ENCODE data around the gene CHRM4. TPM values are rescaled to one million over a fixed set of nuclear protein-coding genes. Genes with fewer than 3 reads are reported as not detected.
A peak's percentile ranks its signal among the peaks of the same experiment; 100 is the strongest.

CHRM4 gene
- total and polyA plus RNA-seq, 2 of the 13 experiments (the other 11 are each of a cell fraction or from before 2014, with no cell fraction given) = 0.13 to 0.21 TPM

- TF ChIP-seq AHR (CRISPR knock-in tag; IDR thresholded peaks at IDR 0.05) (no peak), ZBTB46 (CRISPR knock-in tag; IDR thresholded peaks at IDR 0.05; ENCODE audit: borderline replicate concordance) (no peak), CBX1 (IDR thresholded peaks at IDR 0.05; ENCODE audit: low read depth) (no peak), ZSCAN20 (CRISPR knock-in tag; IDR thresholded peaks at IDR 0.05; ENCODE audit: borderline replicate concordance) (no peak), SKI (IDR thresholded peaks at IDR 0.05; ENCODE audit: partially characterized antibody) (peak; percentile 68), MAFK (conservative IDR thresholded peaks at IDR 0.05 in 1 of 2, IDR thresholded peaks at IDR 0.05 in 1 of 2; ENCODE audit: low read length in 2 of 2) (no peak), ZNF878 (CRISPR knock-in tag; IDR thresholded peaks at IDR 0.05) (no peak), HMGXB4 (CRISPR knock-in tag; IDR thresholded peaks at IDR 0.05; ENCODE audit: borderline replicate concordance in 1 of 2, low read depth in 1 of 2) (no peak; a peak in 1 of 4 replicates), NFE2L1 (CRISPR knock-in tag; IDR thresholded peaks at IDR 0.05; ENCODE audit: borderline replicate concordance) (no peak), REXO4 (CRISPR knock-in tag; IDR thresholded peaks at IDR 0.05; ENCODE audit: borderline replicate concordance) (no peak), STAG1 (CRISPR knock-in tag; IDR thresholded peaks at IDR 0.05) (peak; percentile 40), ZKSCAN1 (IDR thresholded peaks at IDR 0.05; ENCODE audit: low read length) (no peak), ZNF619 (CRISPR knock-in tag; IDR thresholded peaks at IDR 0.05) (no peak), MXD4 (CRISPR knock-in tag; IDR thresholded peaks at IDR 0.05) (no peak), SNAPC4 (CRISPR knock-in tag; IDR thresholded peaks at IDR 0.05) (no peak), GABPB1 (CRISPR knock-in tag; IDR thresholded peaks at IDR 0.05) (peak; percentile 63; the same call in 1 of the 2 replicates), KMT2B (CRISPR knock-in tag; IDR thresholded peaks at IDR 0.05) (no peak), ZNF329 (CRISPR knock-in tag; IDR thresholded peaks at IDR 0.05; ENCODE audit: low read depth) (no peak)
- TF ChIP-seq, protein P1, sequence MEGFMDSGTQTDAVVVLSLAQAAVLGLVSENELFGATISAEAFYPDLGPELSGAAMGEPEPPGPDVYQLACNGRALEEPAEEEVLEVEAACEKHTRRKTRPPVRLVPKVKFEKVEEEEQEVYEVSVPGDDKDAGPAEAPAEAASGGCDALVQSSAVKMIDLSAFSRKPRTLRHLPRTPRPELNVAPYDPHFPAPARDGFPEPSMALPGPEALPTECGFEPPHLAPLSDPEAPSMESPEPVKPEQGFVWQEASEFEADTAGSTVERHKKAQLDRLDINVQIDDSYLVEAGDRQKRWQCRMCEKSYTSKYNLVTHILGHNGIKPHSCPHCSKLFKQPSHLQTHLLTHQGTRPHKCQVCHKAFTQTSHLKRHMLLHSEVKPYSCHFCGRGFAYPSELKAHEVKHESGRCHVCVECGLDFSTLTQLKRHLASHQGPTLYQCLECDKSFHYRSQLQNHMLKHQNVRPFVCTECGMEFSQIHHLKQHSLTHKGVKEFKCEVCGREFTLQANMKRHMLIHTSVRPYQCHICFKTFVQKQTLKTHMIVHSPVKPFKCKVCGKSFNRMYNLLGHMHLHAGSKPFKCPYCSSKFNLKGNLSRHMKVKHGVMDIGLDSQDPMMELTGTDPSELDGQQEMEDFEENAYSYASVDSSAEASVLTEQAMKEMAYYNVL (CRISPR knock-in tag; IDR thresholded peaks at IDR 0.05; ENCODE audit: borderline replicate concordance) = no peak
Observed at GRCh38 chr11:46346886-46347636, 44.5 kb downstream of the CHRM4 start, which contains the start of gene DGKZ (continued).
